ENCODE measurements around the gene NUDT3. TPM values are rescaled to one million over a fixed set of nuclear protein-coding genes. Genes with fewer than 3 reads are reported as not detected.
"Not testable (repeated sequence)": the region's sequence is repeated elsewhere in the genome, so short reads cannot be mapped to it uniquely, and the experiment has no call there.

The NUDT3 gene
- total and polyA plus RNA-seq, 5 experiments from 2014 or later: 7.4 to 31.7 (median 10.8) TPM

GRCh38 chr6:34269132-34269531, 123.3 kb downstream of the NUDT3 start:
- H3K27ac Mint-ChIP-seq, H3K4me3 Mint-ChIP-seq, H3K9me3 Mint-ChIP-seq, H3K36me3 Mint-ChIP-seq, POLR2A ChIA-PET, DNase-seq, H3K27me3 Mint-ChIP-seq, ATAC-seq: not testable (repeated sequence)
- peaks cover 2 to 14% (median 6%) of the 10 kb centered on the region in 4 donors for H3K4me1 Mint-ChIP-seq

GRCh38 chr6:34267746-34268145, 124.7 kb downstream of the NUDT3 start:
- H3K36me3 Mint-ChIP-seq: peaks cover 0 to 2% (median 0%) of the 10 kb centered on the region in 3 donors
- no peaks in the 10 kb centered on the region for H3K27me3 Mint-ChIP-seq
- POLR2A ChIA-PET: interaction anchor here (0.5 kb wide), 1 partner anchor 15 kb away, joined by 5 read pairs; no protein-coding TSS in a partner anchor

GRCh38 chr6:34263484-34263883, 129.0 kb downstream of the NUDT3 start:
- H3K36me3 Mint-ChIP-seq, H3K4me1 Mint-ChIP-seq, H3K4me3 Mint-ChIP-seq, DNase-seq, H3K9me3 Mint-ChIP-seq, ATAC-seq, H3K27me3 Mint-ChIP-seq: not testable (repeated sequence)
- H3K27ac Mint-ChIP-seq: peak overlapping the region in 1 of 10 donors; percentile 72
- POLR2A ChIA-PET: interaction anchor here (0.7 kb wide), 1 partner anchor 410 kb away, joined by 3 read pairs; no protein-coding TSS in a partner anchor

More at GRCh38 chr6:34267746-34268145, 124.7 kb downstream of the NUDT3 start:
- Mint-ChIP-seq H3K4me1 (peaks cover 0 to 11% (median 6%) of the 10 kb centered on the region in 4 donors), H3K27ac (no peak overlapping the region), H3K9me3 (peaks cover 0 to 8% (median 0%) of the 10 kb centered on the region in 9 donors), H3K4me3 (no peak overlapping the region)
- ATAC-seq (no peak), DNase-seq (no peak)

- H3K9me3 Mint-ChIP-seq: peaks cover 0 to 9% (median 0%) of the 10 kb centered on the region in 9 donors
- POLR2A ChIA-PET: no interaction called here
- H3K36me3 Mint-ChIP-seq: peaks cover 0 to 2% (median 0%) of the 10 kb centered on the region in 3 donors
- no peak overlapping the region for H3K27ac Mint-ChIP-seq
- DNase-seq: no peak
- ATAC-seq: no peak
- no peaks in the 10 kb centered on the region for H3K4me1 Mint-ChIP-seq
- no peaks in the 10 kb centered on the region for H3K27me3 Mint-ChIP-seq
- no peak overlapping the region for H3K4me3 Mint-ChIP-seq
Measured at GRCh38 chr6:34260576-34261267, 131.7 kb downstream of the NUDT3 start.

- ATAC-seq (no peak), DNase-seq (no peak)
- H3K4me3 Mint-ChIP-seq: no peak overlapping the region
- POLR2A ChIA-PET: no interaction called here
- no peaks in the 10 kb centered on the region for H3K4me1 Mint-ChIP-seq
- peaks cover 0 to 9% (median 0%) of the 10 kb centered on the region in 9 donors for H3K9me3 Mint-ChIP-seq
- H3K27ac Mint-ChIP-seq: no peak overlapping the region
- no peaks in the 10 kb centered on the region for H3K27me3 Mint-ChIP-seq
- H3K36me3 Mint-ChIP-seq: peaks cover 0 to 2% (median 0%) of the 10 kb centered on the region in 3 donors
Measured at GRCh38 chr6:34259529-34260069, 132.9 kb downstream of the NUDT3 start.

GRCh38 chr6:34252395-34252794, 140.1 kb downstream of the NUDT3 start:
- DNase-seq, H3K4me3 Mint-ChIP-seq, ATAC-seq, POLR2A ChIA-PET, H3K27me3 Mint-ChIP-seq, H3K36me3 Mint-ChIP-seq, H3K27ac Mint-ChIP-seq, H3K9me3 Mint-ChIP-seq: not testable (repeated sequence)
- H3K4me1 Mint-ChIP-seq: peaks cover 6 to 28% (median 16%) of the 10 kb centered on the region in 4 donors

GRCh38 chr6:34249469-34250261, 142.8 kb downstream of the NUDT3 start:
- Mint-ChIP-seq H3K27ac (peak overlapping the region; percentile 87 to 98 (median 95)), H3K9me3 (no peaks in the 10 kb centered on the region), H3K4me3 (peak overlapping the region; percentile 87 to 97 (median 95)), H3K27me3 (no peaks in the 10 kb centered on the region), H3K4me1 (peaks cover 10 to 47% (median 39%) of the 10 kb centered on the region in 4 donors), H3K36me3 (peaks cover 0 to 13% (median 0%) of the 10 kb centered on the region in 3 donors)
- peak; percentile 55 to 56 for ATAC-seq
- POLR2A ChIA-PET: interaction anchor here (0.6 to 5.1 kb wide), 14 partner anchors 12 to 541 kb away, joined by 3 to 72 read pairs (median 6); partner anchors contain the start of genes HMGA1, NUDT3 and RPS10
- DNase-seq: no peak

- Mint-ChIP-seq H3K4me1 (peaks cover 10 to 52% (median 39%) of the 10 kb centered on the region in 4 donors), H3K9me3 (no peaks in the 10 kb centered on the region), H3K27me3 (no peaks in the 10 kb centered on the region), H3K27ac (peak within 1 kb of the TSS; percentile 87 to 98 (median 96)), H3K36me3 (peaks cover 0 to 19% (median 0%) of the 10 kb centered on the region in 3 donors), H3K4me3 (peak within 1 kb of the TSS; percentile 87 to 97 (median 95))
- peak; percentile 93 to 99 (median 98) for DNase-seq
- ATAC-seq: peak; percentile 88 to 93
- POLR2A ChIA-PET: interaction anchor here (0.6 to 5.1 kb wide), 14 partner anchors 9 to 542 kb away, joined by 3 to 72 read pairs (median 6); partner anchors contain the start of genes HMGA1, NUDT3 and RPS10
Measured at GRCh38 chr6:34248727-34249468, 143.6 kb downstream of the NUDT3 start, which contains the start of gene SMIM29. Gene SMIM29, minus strand, starts transcription at chr6:34249006. Its CDS starts 1,215 bp downstream, at chr6:34247791.

GRCh38 chr6:34248198-34248726, 144.2 kb downstream of the NUDT3 start:
- DNase-seq: peak in 3 of 10 donors; percentile 26 to 43 (median 28)
- Mint-ChIP-seq H3K27ac (peak overlapping the region; percentile 87 to 98 (median 94)), H3K4me3 (peak overlapping the region; percentile 87 to 97 (median 95)), H3K36me3 (peaks cover 0 to 19% (median 0%) of the 10 kb centered on the region in 3 donors), H3K9me3 (no peaks in the 10 kb centered on the region), H3K27me3 (no peaks in the 10 kb centered on the region), H3K4me1 (peaks cover 12 to 58% (median 45%) of the 10 kb centered on the region in 4 donors)
- peak in 1 of 2 donors; percentile 4 for ATAC-seq
- POLR2A ChIA-PET: interaction anchor here (1.4 to 5.1 kb wide), 7 partner anchors 8 to 279 kb away, joined by 3 to 72 read pairs (median 26); partner anchors contain the start of genes HMGA1 and NUDT3

- Mint-ChIP-seq H3K36me3 (peaks cover 0 to 25% (median 0%) of the 10 kb centered on the region in 3 donors), H3K27ac (peak overlapping the region; percentile 87 to 98 (median 94)), H3K4me1 (peaks cover 15 to 65% (median 51%) of the 10 kb centered on the region in 4 donors), H3K4me3 (peak overlapping the region; percentile 87 to 97 (median 95)), H3K27me3 (no peaks in the 10 kb centered on the region), H3K9me3 (no peaks in the 10 kb centered on the region)
- ATAC-seq (no peak), DNase-seq (no peak)
- POLR2A ChIA-PET: interaction anchor here (0.6 to 5.1 kb wide), 8 partner anchors 8 to 911 kb away, joined by 3 to 72 read pairs (median 19); partner anchors contain the start of genes HMGA1 and NUDT3
Measured at GRCh38 chr6:34247481-34248197, 144.8 kb downstream of the NUDT3 start.

Data from naive thymus-derived CD8-positive, alpha-beta T cell (primary cell).